Upper lobe of left lung (tissue), 4 donors: Measurements from ENCODE around the gene DNAAF8.

Experiments used
- EP300 ChIP-seq, 4 donors: sonication (generic); formaldehyde crosslinking; IDR thresholded peaks; one replicate each; pipeline ENCODE4 v1.5.1; 2017; ENCODE audit warnings: antibody characterized with exemption in 4 of 4, control low read depth in 2 of 4
- POLR2AphosphoS5 ChIP-seq, 2 donors: sonication (generic); formaldehyde crosslinking; IDR thresholded peaks; one replicate each; pipeline ENCODE4 v1.5.1; 2017; ENCODE audit warnings: antibody characterized with exemption in 2 of 2
- TF ChIP-seq, protein P1 (sequence below), 6 experiments: fragments of 450-650 bp in 4 of 6; fragments of 200-600 bp in 2 of 6; sonication (generic) in 2 of 6; IDR thresholded peaks; one replicate each; pipeline ENCODE4 v1.5.1; 2016 to 2019; ENCODE audit warnings: antibody characterized with exemption in 6 of 6

- TF ChIP-seq, protein P1, sequence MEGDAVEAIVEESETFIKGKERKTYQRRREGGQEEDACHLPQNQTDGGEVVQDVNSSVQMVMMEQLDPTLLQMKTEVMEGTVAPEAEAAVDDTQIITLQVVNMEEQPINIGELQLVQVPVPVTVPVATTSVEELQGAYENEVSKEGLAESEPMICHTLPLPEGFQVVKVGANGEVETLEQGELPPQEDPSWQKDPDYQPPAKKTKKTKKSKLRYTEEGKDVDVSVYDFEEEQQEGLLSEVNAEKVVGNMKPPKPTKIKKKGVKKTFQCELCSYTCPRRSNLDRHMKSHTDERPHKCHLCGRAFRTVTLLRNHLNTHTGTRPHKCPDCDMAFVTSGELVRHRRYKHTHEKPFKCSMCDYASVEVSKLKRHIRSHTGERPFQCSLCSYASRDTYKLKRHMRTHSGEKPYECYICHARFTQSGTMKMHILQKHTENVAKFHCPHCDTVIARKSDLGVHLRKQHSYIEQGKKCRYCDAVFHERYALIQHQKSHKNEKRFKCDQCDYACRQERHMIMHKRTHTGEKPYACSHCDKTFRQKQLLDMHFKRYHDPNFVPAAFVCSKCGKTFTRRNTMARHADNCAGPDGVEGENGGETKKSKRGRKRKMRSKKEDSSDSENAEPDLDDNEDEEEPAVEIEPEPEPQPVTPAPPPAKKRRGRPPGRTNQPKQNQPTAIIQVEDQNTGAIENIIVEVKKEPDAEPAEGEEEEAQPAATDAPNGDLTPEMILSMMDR (IDR thresholded peaks at IDR 0.05), result no peak
- TF ChIP-seq POLR2AphosphoS5 (IDR thresholded peaks at IDR 0.05), result no peak
- TF ChIP-seq EP300 (IDR thresholded peaks at IDR 0.05), result no peak
Measured at GRCh38 chr16:4777339-4778049, 43.2 kb downstream of the DNAAF8 start.
